ELF-1 (cell line): ENCODE results near the gene IPO13.

Source experiments
- DNase-seq: peaks from one replicate; pipeline ENCODE4 v3.0.0-alpha.2; 2016; ENCODE audit warnings: low read depth, low spot score

IPO13 gene

GRCh38 chr1:43973981-43974442 is 27.3 kb downstream of the IPO13 start:
- no peak for DNase-seq

GRCh38 chr1:43974443-43975248 is 27.9 kb downstream of the IPO13 start, which contains the start of gene ATP6V0B:
ATP6V0B (plus strand) TSS chr1:43974960; CDS start chr1:43975041, 81 bp downstream.
- peak; percentile 97 for DNase-seq

- peak; percentile 64 for DNase-seq
These were observed 28.7 kb downstream of the IPO13 start for GRCh38 chr1:43975249-43975961.

- DNase-seq = no peak
These were observed 29.3 kb downstream of the IPO13 start for GRCh38 chr1:43976045-43976444.

GRCh38 chr1:43976890-43977289 is 30.1 kb downstream of the IPO13 start:
- no peak for DNase-seq

- DNase-seq = no peak
These were observed 30.9 kb downstream of the IPO13 start for GRCh38 chr1:43977376-43978263.

- no peak for DNase-seq
These were observed 31.5 kb downstream of the IPO13 start for GRCh38 chr1:43978264-43978550.

- DNase-seq = peak; percentile 61
These were observed 32.0 kb downstream of the IPO13 start, which contains the start of gene B4GALT2 for GRCh38 chr1:43978551-43979260. B4GALT2 (plus strand) TSS chr1:43979210; CDS start chr1:43981161, 1,951 bp downstream.

GRCh38 chr1:43979261-43979527 is 32.4 kb downstream of the IPO13 start:
- no peak for DNase-seq

GRCh38 chr1:43979528-43980254 is 32.9 kb downstream of the IPO13 start:
- peak; percentile 40 for DNase-seq

GRCh38 chr1:43980255-43981134 is 33.7 kb downstream of the IPO13 start:
- DNase-seq = no peak

GRCh38 chr1:43981135-43981491 is 34.4 kb downstream of the IPO13 start:
- DNase-seq = no peak

GRCh38 chr1:43981636-43982035 is 34.9 kb downstream of the IPO13 start:
- no peak for DNase-seq

GRCh38 chr1:43982241-43982640 is 35.5 kb downstream of the IPO13 start:
- DNase-seq = no peak

- DNase-seq = no peak
These were observed 36.1 kb downstream of the IPO13 start for GRCh38 chr1:43982808-43983207.

GRCh38 chr1:43983253-43983899 is 36.6 kb downstream of the IPO13 start:
- DNase-seq = no peak

GRCh38 chr1:43984855-43985254 is 38.1 kb downstream of the IPO13 start:
- no peak for DNase-seq

- DNase-seq = no peak
These were observed 39.3 kb downstream of the IPO13 start for GRCh38 chr1:43985984-43986595.

GRCh38 chr1:43986712-43987111 is 40.0 kb downstream of the IPO13 start:
- DNase-seq = no peak
